Cardiac muscle cell (in vitro differentiated cells and primary cell): Measurements from ENCODE around the gene CD1D. TPM values are rescaled to one million over a fixed set of nuclear protein-coding genes. Genes with fewer than 3 reads are reported as not detected.

Experiments
- polyA plus RNA-seq: library from polyadenylated mRNA; unstranded; fragments of >200 nt; fragmentation: Nextera tagmentation; extraction: Ambion mirVana; gene quantifications from 2 replicates; pipeline ENCODE4 v1.2.1, GENCODE V29; 2016
- total RNA-seq: library from RNA; depleted of rRNA; stranded (reverse); fragments of >200 nt; gene quantifications from 2 replicates; pipeline ENCODE4 v1.2.3, GENCODE V29; 2016

The CD1D gene
- total and polyA plus RNA-seq, 2 experiments from 2014 or later = 4.6 to 8.2 TPM

Other genes with a start within 250 kb of the CD1D start
- 24.8 and 33.2 TPM in 2 replicates for gene KIRREL1, start 187.2 kb upstream of the CD1D start, total RNA-seq
- gene KIRREL1, start 187.2 kb upstream of the CD1D start, polyA plus RNA-seq = 8.2 and 10.6 TPM in 2 replicates
- gene CD1A, start 73.5 kb downstream of the CD1D start, total RNA-seq = not detected in 2 replicates
- gene CD1A, start 73.5 kb downstream of the CD1D start, polyA plus RNA-seq = not detected in 2 replicates
- gene CD1C, start 109.0 kb downstream of the CD1D start, total RNA-seq = not detected in 2 replicates
- not detected in 2 replicates for gene CD1C, start 109.0 kb downstream of the CD1D start, polyA plus RNA-seq
- gene CD1B, start 150.6 kb downstream of the CD1D start, total RNA-seq = not detected in 2 replicates
- not detected in 2 replicates for gene CD1B, start 150.6 kb downstream of the CD1D start, polyA plus RNA-seq
- gene CD1E, start 173.0 kb downstream of the CD1D start, total RNA-seq = not detected in 2 replicates
- gene CD1E, start 173.0 kb downstream of the CD1D start, polyA plus RNA-seq = not detected in 2 replicates
- not detected in 2 replicates for gene OR10T2, start 218.6 kb downstream of the CD1D start, total RNA-seq
- gene OR10T2, start 218.6 kb downstream of the CD1D start, polyA plus RNA-seq = not detected in 2 replicates
- not detected in 2 replicates for gene OR10K2, start 245.3 kb downstream of the CD1D start, total RNA-seq
- not detected in 2 replicates for gene OR10K2, start 245.3 kb downstream of the CD1D start, polyA plus RNA-seq